OCI-M1 (cell line): ENCODE data around the gene NRXN3.
"Not testable (repeated sequence)": the region's sequence is repeated elsewhere in the genome, so short reads cannot be mapped to it uniquely, and the experiment has no call there.

Experiments used
- DNase-seq: peaks from one replicate; lab custom pipeline; 2025; lab: John Stamatoyannopoulos, UW

Gene NRXN3

GRCh38 chr14:78403278-78403815 lies 233.2 kb downstream of the NRXN3 start:
- DNase-seq: peak; percentile 27

GRCh38 chr14:78405079-78405856 lies 235.1 kb downstream of the NRXN3 start:
- DNase-seq: peak; percentile 1

- no peak for DNase-seq
Measured at GRCh38 chr14:78412475-78412874, 242.3 kb downstream of the NRXN3 start.

GRCh38 chr14:78414172-78414571 lies 244.0 kb downstream of the NRXN3 start:
- DNase-seq: no peak

GRCh38 chr14:78417532-78417931 lies 247.4 kb downstream of the NRXN3 start:
- DNase-seq: no peak

- DNase-seq: no peak
Measured at GRCh38 chr14:78424311-78424710, 254.1 kb downstream of the NRXN3 start.

- DNase-seq: no peak
Measured at GRCh38 chr14:78425330-78425729, 255.2 kb downstream of the NRXN3 start.

GRCh38 chr14:78425782-78426181 lies 255.6 kb downstream of the NRXN3 start:
- no peak for DNase-seq

- DNase-seq: no peak
Measured at GRCh38 chr14:78432046-78432445, 261.9 kb downstream of the NRXN3 start.

- DNase-seq: not testable (repeated sequence)
Measured at GRCh38 chr14:78437448-78437847, 267.3 kb downstream of the NRXN3 start.

GRCh38 chr14:78440356-78440894 lies 270.3 kb downstream of the NRXN3 start:
- DNase-seq: peak; percentile 51

- DNase-seq: no peak
Measured at GRCh38 chr14:78443834-78444233, 273.7 kb downstream of the NRXN3 start.

GRCh38 chr14:78445275-78445674 lies 275.1 kb downstream of the NRXN3 start:
- peak; percentile 44 for DNase-seq

GRCh38 chr14:78446807-78447206 lies 276.6 kb downstream of the NRXN3 start:
- peak; percentile 3 for DNase-seq

GRCh38 chr14:78448164-78449094 lies 278.3 kb downstream of the NRXN3 start:
- peak; percentile 45 for DNase-seq

- peak; percentile 46 for DNase-seq
Measured at GRCh38 chr14:78450669-78451318, 280.6 kb downstream of the NRXN3 start.

GRCh38 chr14:78451319-78451695 lies 281.1 kb downstream of the NRXN3 start:
- no peak for DNase-seq

- DNase-seq: no peak
Measured at GRCh38 chr14:78455896-78456435, 285.8 kb downstream of the NRXN3 start.

- no peak for DNase-seq
Measured at GRCh38 chr14:78469947-78470346, 299.8 kb downstream of the NRXN3 start.

GRCh38 chr14:78479127-78479780 lies 309.1 kb downstream of the NRXN3 start:
- DNase-seq: no peak

GRCh38 chr14:78484028-78484427 lies 313.9 kb downstream of the NRXN3 start:
- no peak for DNase-seq
